ENCODE measurements around the gene TDRD10.

DNA sequence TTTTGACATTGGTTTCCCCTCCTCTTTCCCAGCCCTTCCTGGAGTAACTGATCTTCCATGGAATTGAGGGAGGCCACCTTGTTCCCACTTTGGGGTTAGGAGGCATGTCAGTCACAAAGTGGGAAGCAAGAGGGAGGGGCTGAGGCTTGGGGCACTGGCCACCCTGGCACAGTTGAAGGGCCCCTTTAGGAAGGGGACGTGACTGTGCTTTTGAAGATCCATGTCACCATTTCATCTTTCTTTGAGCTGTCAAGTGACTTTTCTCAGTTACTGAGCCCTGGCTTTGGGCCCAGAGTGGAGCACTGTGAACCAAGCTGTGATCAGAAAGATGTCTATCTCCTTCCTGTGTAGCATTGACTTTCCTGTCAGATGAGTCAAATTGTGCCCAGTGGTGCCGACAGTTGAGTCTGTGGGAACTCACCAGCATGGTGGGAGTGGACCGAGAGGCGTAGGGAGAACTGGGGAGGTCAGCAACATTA, 38.5 kb upstream of the TDRD10 start:
- TF ChIP-seq, protein P1, sequence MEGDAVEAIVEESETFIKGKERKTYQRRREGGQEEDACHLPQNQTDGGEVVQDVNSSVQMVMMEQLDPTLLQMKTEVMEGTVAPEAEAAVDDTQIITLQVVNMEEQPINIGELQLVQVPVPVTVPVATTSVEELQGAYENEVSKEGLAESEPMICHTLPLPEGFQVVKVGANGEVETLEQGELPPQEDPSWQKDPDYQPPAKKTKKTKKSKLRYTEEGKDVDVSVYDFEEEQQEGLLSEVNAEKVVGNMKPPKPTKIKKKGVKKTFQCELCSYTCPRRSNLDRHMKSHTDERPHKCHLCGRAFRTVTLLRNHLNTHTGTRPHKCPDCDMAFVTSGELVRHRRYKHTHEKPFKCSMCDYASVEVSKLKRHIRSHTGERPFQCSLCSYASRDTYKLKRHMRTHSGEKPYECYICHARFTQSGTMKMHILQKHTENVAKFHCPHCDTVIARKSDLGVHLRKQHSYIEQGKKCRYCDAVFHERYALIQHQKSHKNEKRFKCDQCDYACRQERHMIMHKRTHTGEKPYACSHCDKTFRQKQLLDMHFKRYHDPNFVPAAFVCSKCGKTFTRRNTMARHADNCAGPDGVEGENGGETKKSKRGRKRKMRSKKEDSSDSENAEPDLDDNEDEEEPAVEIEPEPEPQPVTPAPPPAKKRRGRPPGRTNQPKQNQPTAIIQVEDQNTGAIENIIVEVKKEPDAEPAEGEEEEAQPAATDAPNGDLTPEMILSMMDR (IDR thresholded peaks at IDR 0.05; ENCODE audit: insufficient read depth, low read depth, low read length) = no peak
- no peak for TF ChIP-seq EZH2 (IDR thresholded peaks at IDR 0.05; ENCODE audit: insufficient read depth, low read length)

All from astrocyte (in vitro differentiated cells and primary cell).